Fibroblast of gingiva (primary cell): ENCODE data around the gene PDE9A.

ENCODE experiments used
- DNase-seq: peaks from one replicate; pipeline ENCODE4 v3.0.0-alpha.2; 2011; ENCODE audit warnings: low read depth

Gene PDE9A

GRCh38 chr21:42644223-42645208 lies 8.9 kb upstream of the PDE9A start:
- no peak for DNase-seq

GRCh38 chr21:42645211-42646075 lies 8.0 kb upstream of the PDE9A start:
- DNase-seq: no peak

- DNase-seq: no peak
Observed at GRCh38 chr21:42646076-42646825, 7.2 kb upstream of the PDE9A start.

GRCh38 chr21:42646836-42647235 lies 6.6 kb upstream of the PDE9A start:
- no peak for DNase-seq

- DNase-seq: no peak
Observed at GRCh38 chr21:42648606-42649005, 4.8 kb upstream of the PDE9A start.

- DNase-seq: no peak
Observed at GRCh38 chr21:42649122-42650032, 4.0 kb upstream of the PDE9A start.

- no peak for DNase-seq
Observed at GRCh38 chr21:42650033-42650370, 3.4 kb upstream of the PDE9A start.

- DNase-seq: no peak
Observed at GRCh38 chr21:42650441-42651421, 2.7 kb upstream of the PDE9A start.

- DNase-seq: peak; percentile 58
Observed at GRCh38 chr21:42651515-42652401, 1.7 kb upstream of the PDE9A start.

- DNase-seq: peak; percentile 62
Observed at GRCh38 chr21:42652527-42653230, 742 bp upstream of the PDE9A start.

- no peak for DNase-seq
Observed at GRCh38 chr21:42654179-42654912, 925 bp downstream of the PDE9A start.

- DNase-seq: no peak
Observed at GRCh38 chr21:42654913-42655795, 1.7 kb downstream of the PDE9A start.

GRCh38 chr21:42655796-42656770 lies 2.7 kb downstream of the PDE9A start:
- DNase-seq: no peak

GRCh38 chr21:42656872-42657271 lies 3.5 kb downstream of the PDE9A start:
- DNase-seq: no peak

GRCh38 chr21:42657676-42658319 lies 4.4 kb downstream of the PDE9A start:
- DNase-seq: no peak
